CD4-positive, alpha-beta T cell treated with Interleukin-2 at 100 ng/mL for 4 hours (primary cell): ENCODE data around the gene PAK5.
"Not testable (repeated sequence)": the region's sequence is repeated elsewhere in the genome, so short reads cannot be mapped to it uniquely, and the experiment has no call there.

ENCODE experiments used
- DNase-seq: peaks from one replicate; pipeline ENCODE4 v3.0.0-alpha.2; 2020; ENCODE audit warnings: low spot score

Gene PAK5

GRCh38 chr20:9685011-9685410, 153.9 kb downstream of the PAK5 start:
- DNase-seq = no peak

DNA sequence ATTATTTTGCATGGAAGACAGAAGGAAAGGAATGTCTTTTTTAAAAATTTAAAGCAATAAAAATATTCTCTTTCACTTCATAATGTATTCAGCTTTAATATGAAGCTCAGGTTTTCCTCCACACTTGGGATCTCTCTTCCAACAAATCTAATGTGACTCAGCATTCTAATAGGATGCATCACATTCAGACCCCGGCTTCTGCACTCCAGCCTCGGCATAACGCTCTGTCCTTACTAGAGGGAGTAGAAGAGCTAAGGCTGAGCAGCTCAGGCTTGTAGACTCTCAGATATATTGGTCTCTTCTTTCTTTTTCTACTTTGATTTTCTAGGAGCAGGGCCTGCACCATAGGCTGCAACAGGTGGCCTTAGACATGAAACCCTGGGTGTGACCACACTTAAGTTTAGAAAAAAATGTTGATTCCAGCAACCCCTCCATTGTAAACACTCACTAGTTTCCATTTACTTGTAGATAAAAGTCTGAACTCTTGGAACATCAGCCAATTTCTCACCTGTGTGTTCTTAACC, 161.7 kb downstream of the PAK5 start:
- no peak for DNase-seq

GRCh38 chr20:9672981-9673380, 165.9 kb downstream of the PAK5 start:
- DNase-seq = no peak

- DNase-seq = no peak
Observed at GRCh38 chr20:9672027-9672426, 166.8 kb downstream of the PAK5 start.

DNA sequence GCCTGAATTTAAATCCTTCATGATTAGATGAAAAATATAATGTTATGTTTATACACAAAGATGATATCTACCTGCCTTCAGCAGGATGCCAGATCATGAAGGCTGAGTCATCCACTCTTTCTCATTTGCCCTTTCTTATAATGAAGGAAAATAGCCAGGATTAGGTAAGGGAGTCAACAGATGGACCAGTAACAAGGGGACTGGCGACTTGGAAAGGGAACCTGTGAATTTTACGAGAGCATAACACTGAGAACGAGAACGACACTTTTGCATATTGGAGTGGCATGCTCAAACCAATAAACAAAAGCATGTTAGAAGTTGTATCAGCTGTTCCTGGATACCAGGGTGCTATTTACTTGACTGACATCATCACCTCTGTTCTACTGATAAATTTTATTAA, 170.5 kb downstream of the PAK5 start:
- no peak for DNase-seq

DNA sequence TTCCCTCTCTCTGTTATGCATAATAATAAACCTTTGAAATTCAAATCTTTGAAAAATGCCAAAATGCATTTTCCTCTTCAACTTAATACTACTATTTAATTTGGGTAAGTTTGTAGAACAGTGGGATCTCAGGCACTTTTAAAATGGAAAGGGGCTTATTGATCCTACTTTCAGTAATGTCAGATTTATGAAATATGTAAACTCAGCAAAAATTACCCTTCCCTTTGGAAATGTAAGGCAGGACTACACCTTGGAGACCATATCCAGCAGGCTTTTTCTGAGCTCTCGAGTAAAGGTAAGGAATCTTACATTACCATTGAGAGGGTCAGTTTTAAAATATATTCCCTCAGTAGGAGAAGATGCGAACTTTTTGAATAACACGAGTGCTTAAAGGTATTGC, 175.5 kb downstream of the PAK5 start:
- DNase-seq = no peak

DNA sequence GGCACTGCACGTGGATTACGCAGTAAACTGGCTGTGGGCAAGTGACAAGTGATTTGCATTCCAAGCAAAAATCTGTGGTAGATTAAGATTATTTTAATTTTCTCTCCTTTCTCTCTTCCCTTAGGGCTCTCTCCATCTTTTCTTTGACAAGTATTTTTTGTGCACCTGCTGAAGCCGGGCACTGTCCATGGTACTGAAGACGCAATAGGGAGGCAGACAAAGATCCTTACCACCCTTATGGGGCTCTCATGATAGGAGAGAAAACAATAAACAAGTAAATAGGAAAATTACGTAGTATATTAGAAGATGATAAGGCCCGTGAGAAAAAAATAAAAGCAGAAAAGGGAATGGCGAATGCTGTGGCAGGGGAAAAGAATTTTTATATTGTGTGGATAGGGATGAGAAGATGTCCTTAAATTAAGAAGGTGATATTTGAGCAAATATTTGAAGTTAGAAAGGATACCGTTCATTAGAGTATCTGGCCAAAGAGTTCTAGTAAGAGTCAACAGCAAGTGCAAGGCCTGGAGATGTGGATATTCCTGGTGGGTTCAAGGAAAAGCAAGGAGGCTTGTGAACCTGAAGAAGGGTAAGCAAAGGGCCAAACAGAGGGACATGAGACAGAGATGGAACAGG, 178.5 kb downstream of the PAK5 start:
- DNase-seq = no peak

DNA sequence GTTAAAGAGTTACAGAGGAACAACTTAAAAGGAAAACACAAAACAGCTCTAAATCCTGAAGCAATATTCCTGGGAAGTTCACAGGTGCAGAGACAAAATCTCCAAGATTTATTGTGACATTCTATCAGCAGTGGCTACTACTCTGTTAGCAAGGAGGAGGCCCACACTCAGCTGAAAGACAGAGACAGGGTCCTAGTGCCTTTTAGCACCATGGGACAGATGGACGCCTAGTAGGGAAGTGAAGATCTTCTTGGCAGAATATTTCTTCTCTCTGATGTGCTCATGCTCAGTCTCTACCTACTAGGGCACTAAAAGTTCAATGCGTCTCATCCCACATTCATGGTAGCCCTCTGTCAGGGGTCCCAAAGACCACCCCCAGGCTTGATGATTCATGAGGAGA, 191.1 kb downstream of the PAK5 start:
- DNase-seq = no peak

DNA sequence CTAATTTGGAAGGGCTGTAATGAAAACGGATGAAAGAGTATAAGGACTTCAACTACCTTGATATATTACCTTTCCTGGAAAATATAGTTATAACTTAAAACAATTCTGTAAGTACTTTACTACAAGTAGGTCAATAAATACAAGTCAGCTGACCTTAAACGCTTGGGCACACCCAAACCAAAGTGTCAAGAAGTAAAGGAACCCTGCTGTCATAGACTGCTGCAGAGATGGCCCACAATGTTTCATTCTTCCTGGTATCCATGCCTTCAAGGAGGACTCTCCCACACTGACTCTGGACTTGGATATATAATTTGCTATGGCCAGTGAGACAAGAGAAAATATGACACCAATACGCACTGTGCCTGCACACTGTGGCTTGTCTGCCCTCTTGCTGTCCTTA, 192.5 kb downstream of the PAK5 start:
- DNase-seq = no peak

GRCh38 chr20:9642882-9643281, 196.0 kb downstream of the PAK5 start:
- DNase-seq = no peak

GRCh38 chr20:9641499-9642000, 197.3 kb downstream of the PAK5 start:
- not testable (repeated sequence) for DNase-seq

DNA sequence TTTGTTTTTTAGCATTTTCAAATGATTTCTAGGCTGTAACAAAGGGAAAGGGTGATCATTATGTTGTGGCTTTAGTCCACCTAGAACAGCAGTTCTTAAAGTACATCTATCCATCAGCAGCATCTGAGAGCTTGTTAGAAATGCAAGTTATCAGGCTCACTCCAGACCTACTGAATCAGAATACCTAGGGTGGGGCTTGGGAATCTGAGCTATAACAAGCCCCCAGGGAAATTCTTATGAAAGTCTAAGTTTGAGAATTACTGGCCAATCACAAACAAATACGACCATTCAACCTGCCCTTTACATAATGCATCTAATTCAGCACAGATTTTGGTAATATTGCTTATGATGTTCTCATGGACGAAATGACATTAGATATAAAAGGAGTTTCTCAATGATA, 201.0 kb downstream of the PAK5 start:
- DNase-seq = no peak

GRCh38 chr20:9635750-9636149, 203.1 kb downstream of the PAK5 start:
- no peak for DNase-seq

- DNase-seq = no peak
Observed at GRCh38 chr20:9634327-9634726, 204.5 kb downstream of the PAK5 start.

GRCh38 chr20:9632991-9633390, 205.9 kb downstream of the PAK5 start:
- DNase-seq = no peak

DNA sequence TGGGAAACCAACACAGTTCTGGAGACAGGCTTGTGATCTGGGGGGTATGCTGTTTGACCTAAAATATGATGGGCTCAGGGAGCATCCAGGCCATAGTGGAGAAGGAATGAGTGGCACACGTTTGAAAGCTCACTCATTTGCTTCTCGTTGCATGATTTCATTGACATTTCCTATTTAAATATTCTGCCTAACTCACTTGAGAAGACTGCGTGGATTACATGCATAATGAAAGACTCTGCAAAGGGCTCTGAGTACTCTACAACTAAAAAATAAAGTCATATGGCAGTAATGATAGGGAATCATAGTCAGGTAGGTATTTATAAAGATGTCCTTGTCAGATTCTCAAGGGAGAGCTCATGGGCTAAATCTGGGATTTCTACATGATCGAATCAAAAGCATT, 206.6 kb downstream of the PAK5 start:
- DNase-seq = no peak

DNA sequence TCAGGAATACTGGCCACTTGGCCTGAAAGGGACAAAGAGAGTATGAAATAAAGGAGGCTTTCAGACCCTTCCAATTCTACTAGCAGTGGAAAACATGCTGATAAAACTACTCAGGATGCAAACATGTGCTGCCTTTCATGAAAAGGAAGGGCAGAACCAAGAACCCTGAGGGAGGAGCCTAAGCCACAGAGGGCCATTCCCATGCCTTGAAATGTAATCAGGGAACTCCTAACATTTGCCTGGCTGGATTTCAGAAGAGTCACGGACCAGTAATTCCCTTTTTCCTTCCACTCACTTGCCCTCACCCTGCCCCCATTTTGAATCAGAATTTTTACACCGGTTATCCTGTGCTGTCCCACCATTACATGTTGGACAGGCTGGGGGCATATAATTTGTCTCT, 208.3 kb downstream of the PAK5 start:
- no peak for DNase-seq

- no peak for DNase-seq
Observed at GRCh38 chr20:9629831-9630230, 209.0 kb downstream of the PAK5 start.

- no peak for DNase-seq
Observed at GRCh38 chr20:9628589-9628988, 210.3 kb downstream of the PAK5 start.

DNA sequence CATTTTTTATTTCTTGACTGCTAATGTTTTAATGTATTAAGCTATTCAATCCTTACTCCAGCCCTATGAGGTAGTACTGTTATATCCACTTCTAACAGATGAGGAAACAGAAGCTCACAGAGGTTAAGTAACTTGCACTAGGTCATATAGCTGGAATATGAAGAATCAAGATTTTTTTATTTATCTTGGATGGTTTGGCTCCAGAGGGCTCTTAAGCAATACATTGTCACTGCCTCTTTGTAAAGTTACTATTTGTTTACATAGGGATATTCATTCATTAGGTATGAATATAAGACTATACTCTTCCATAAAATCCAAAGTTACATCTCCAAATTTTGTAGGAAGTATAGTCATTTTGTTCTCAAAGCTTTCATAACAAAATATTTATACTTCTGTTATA, 210.7 kb downstream of the PAK5 start:
- no peak for DNase-seq

DNA sequence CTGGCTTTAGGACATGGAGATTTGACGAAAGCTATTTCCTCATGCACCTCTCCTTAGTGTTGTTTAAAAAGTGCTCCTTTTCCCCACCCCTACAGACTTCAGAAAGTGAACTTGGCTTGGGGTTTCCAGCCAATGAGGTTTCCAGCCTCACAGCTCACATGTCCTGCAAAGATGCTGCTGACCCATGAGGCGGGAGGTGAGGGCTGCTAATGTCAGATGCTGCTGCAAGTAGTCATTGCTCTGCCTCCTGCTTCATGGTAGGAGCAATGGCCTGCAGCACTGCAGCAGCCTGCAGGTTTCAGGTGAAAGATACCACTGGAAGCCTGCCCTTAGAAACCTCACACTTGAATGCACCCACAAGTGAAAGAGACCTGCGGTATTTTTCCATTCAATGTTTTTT, 211.7 kb downstream of the PAK5 start:
- DNase-seq = no peak

DNA sequence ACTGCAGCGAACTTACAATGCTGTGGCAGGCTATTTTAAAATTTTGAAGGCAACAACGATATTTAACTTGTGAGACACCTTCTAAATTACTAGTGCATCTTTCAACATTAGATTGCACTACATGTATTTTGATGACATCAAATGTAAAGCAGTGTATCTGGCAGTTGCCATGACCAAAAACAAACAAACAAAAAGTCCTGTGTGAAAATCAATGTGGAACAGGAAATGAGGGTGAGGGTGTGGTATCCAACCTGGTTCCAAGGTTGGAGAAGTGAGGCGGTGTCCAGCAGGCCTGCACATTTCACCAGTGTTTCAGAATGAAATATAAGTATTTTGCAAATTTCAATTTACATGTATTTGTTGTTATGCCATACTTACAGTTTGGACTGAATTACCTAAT, 212.5 kb downstream of the PAK5 start:
- no peak for DNase-seq

DNA sequence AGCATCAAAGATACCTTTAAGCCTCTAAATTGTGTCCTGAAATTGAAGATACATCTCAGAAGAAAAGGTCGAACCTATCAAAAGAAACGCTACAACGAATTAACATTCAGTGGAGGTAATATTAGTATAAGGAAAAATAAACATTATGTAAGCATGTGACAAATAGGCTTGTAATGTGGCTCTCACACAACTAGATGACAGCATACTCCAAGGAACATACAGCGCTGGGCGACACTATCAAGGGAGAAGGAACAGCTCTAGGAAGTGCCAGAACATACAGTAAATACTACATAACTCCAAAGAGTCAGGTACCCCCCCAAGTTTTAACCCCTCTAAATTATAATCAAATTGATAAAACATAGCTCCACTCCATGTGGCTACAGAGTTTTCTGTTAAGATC, 220.9 kb downstream of the PAK5 start:
- DNase-seq = no peak

DNA sequence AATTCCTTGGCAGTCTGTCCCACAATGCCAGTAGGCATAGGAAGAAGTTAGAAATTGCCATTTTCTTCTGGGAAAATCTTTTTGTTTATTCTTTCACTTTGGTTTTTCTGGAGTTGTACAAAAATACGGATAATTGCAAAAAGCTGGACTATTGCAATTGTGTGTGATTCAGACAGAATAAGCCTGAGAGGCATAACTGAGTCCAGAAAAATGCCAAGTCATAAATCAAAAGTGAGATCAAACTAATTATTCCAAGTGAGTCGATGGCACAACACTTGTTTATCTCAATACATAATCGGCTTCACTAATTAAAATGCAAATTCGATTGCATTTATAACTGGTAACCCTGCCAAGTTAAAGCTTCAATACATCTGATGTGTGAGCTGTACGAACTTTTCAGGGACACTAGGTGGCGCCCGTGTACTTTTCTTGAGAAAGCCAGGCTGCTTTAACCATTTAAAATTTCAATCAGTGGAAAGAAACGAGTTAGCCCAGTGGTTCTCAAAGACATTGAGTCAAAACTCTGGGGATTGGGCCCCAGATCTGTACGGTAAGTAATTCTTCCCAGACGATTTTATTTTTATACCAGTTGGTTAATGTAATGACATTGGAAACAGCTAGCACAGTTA, 221.9 kb downstream of the PAK5 start:
- DNase-seq = peak; percentile 51
